HL-60 (cell line): ENCODE measurements around the gene OSBPL6.

Source experiments
- DNase-seq, 2 experiments: peaks; one replicate each; pipeline ENCODE4 v3.0.0-alpha.2; 2010 to 2020; ENCODE audit warnings: low read depth in 1 of 2, low spot score in 1 of 2
- H3K27ac ChIP-seq: fragments of 250-450 bp; sonication (Bioruptor Pico); replicated peaks from 2 replicates; pipeline ENCODE4 v1.5.1; 2020; ENCODE audit warnings: mild to moderate bottlenecking, moderate library complexity
- H3K27me3 ChIP-seq: fragments of 250-450 bp; sonication (Bioruptor Pico); 2 replicates; pipeline ENCODE4 v1.5.1; 2021; ENCODE audit warnings: mild to moderate bottlenecking, moderate library complexity; ENCODE audit not compliant: insufficient read depth, poor library complexity, severe bottlenecking
- H3K4me3 ChIP-seq: replicated peaks from 2 replicates; pipeline ENCODE4 v1.5.1; 2011; ENCODE audit warnings: mild to moderate bottlenecking, control low read depth, low read length; ENCODE audit not compliant: insufficient read depth
- CTCF ChIP-seq: IDR thresholded peaks from one replicate; pipeline ENCODE4 v1.5.1; 2011; ENCODE audit warnings: low read length, control low read depth, inconsistent platforms; ENCODE audit not compliant: insufficient read depth
- GABPA ChIP-seq: IDR thresholded peaks from 2 replicates; pipeline ENCODE4 v1.6.1; 2012; ENCODE audit warnings: low read depth
- POLR2AphosphoS5 ChIP-seq: IDR thresholded peaks from 2 replicates; pipeline ENCODE4 v1.6.1; 2012; ENCODE audit warnings: low read depth
- REST ChIP-seq: IDR thresholded peaks from 2 replicates; pipeline ENCODE4 v1.6.1; 2012; ENCODE audit warnings: low read depth; ENCODE audit not compliant: insufficient replicate concordance
- SPI1 ChIP-seq: IDR thresholded peaks from 2 replicates; pipeline ENCODE4 v1.6.1; 2012; ENCODE audit warnings: low read depth, mild to moderate bottlenecking, borderline replicate concordance

Gene OSBPL6

GRCh38 chr2:178331474-178332432 is 137.4 kb downstream of the OSBPL6 start:
- no peak overlapping the region for H3K27ac ChIP-seq
- no peak for TF ChIP-seq POLR2AphosphoS5
- no peak for TF ChIP-seq CTCF
- no peak for TF ChIP-seq SPI1
- no peak for TF ChIP-seq GABPA
- no peak for TF ChIP-seq REST

GRCh38 chr2:178333851-178334250 is 139.5 kb downstream of the OSBPL6 start:
- H3K4me3 ChIP-seq: no peak overlapping the region
- DNase-seq: no peak
- H3K27ac ChIP-seq: no peak overlapping the region
- peaks cover 5% of the 10 kb centered on the region for H3K27me3 ChIP-seq
- TF ChIP-seq GABPA: no peak
- TF ChIP-seq SPI1: no peak
- no peak for TF ChIP-seq POLR2AphosphoS5
- no peak for TF ChIP-seq CTCF
- TF ChIP-seq REST: no peak

More at GRCh38 chr2:178331474-178332432, 137.4 kb downstream of the OSBPL6 start:
- Histone ChIP-seq H3K27me3 (no peaks in the 10 kb centered on the region), H3K4me3 (no peak overlapping the region)
- no peak for DNase-seq

GRCh38 chr2:178335230-178335629 is 140.9 kb downstream of the OSBPL6 start:
- DNase-seq: no peak
- no peak overlapping the region for H3K4me3 ChIP-seq
- no peak for TF ChIP-seq CTCF
- no peak for TF ChIP-seq GABPA
- TF ChIP-seq POLR2AphosphoS5: no peak
- TF ChIP-seq REST: no peak
- TF ChIP-seq SPI1: no peak
- H3K27me3 ChIP-seq: peaks cover 5% of the 10 kb centered on the region
- no peak overlapping the region for H3K27ac ChIP-seq
